Kidney (tissue), 14 donors: ENCODE results near the gene WDR86. TPM values are rescaled to one million over a fixed set of nuclear protein-coding genes. Genes with fewer than 3 reads are reported as not detected.

Source experiments
- DNase-seq, 5 donors: peaks; one replicate each; pipeline ENCODE4 v3.0.0-alpha.2; 2013 to 2020
- FAIRE-seq: peaks from 2 replicates; lab custom pipeline; 2012; peaks lifted over from hg19 to GRCh38; lab: Jason Lieb, UNC
- H3K27ac ChIP-seq, 2 donors: one replicate each; pipeline ENCODE4 v1.7.0; 2013; ENCODE audit warnings: low read depth in 2 of 2, low read length in 2 of 2, inconsistent platforms in 1 of 2
- H3K27me3 ChIP-seq: one replicate; pipeline ENCODE4 v1.7.1; 2013; ENCODE audit warnings: low read length, inconsistent platforms; ENCODE audit not compliant: control insufficient read depth, insufficient read depth
- H3K36me3 ChIP-seq, 3 donors: one replicate each; pipeline versions ENCODE4 v1.7.0 to v1.7.1; 2013; ENCODE audit warnings: low read length in 3 of 3, control low read depth in 1 of 3, inconsistent platforms in 1 of 3; ENCODE audit not compliant: insufficient read depth in 3 of 3, control insufficient read depth in 2 of 3
- H3K4me1 ChIP-seq, 3 donors: one replicate each; pipeline versions ENCODE4 v1.7.0 to v1.7.1; 2013; ENCODE audit warnings: low read length in 3 of 3, inconsistent platforms in 1 of 3, low read depth in 1 of 3; ENCODE audit not compliant: control insufficient read depth in 2 of 3, insufficient read depth in 2 of 3
- H3K4me3 ChIP-seq, 3 donors: one replicate each; pipeline versions ENCODE4 v1.7.0 to v1.8.1; 2013; ENCODE audit warnings: low read length in 3 of 3, control low read depth in 1 of 3, inconsistent platforms in 1 of 3
- H3K9ac ChIP-seq, 3 donors: one replicate each; pipeline versions ENCODE4 v1.7.0 to v1.7.1; 2013; ENCODE audit warnings: low read length in 3 of 3, control low read depth in 1 of 3, inconsistent platforms in 1 of 3
- H3K9me3 ChIP-seq, 3 donors: one replicate each; pipeline versions ENCODE4 v1.7.0 to v1.7.1; 2013; ENCODE audit warnings: low read length in 3 of 3, control low read depth in 1 of 3, inconsistent platforms in 1 of 3; ENCODE audit not compliant: control insufficient read depth in 2 of 3, insufficient read depth in 1 of 3
- intact Hi-C: fragments of 100-400 bp; cut with DNase I; formaldehyde crosslinking; loops from one replicate; pipeline ENCODE4 v1.11.1; 2022
- polyA plus RNA-seq: library from polyadenylated mRNA; stranded (reverse); fragments of 350-450 nt; fragmentation: Illumina TruSeq; extraction: RNeasy Lipid Tissue Mini Kit (QIAGEN cat#74804); gene quantifications from one replicate; pipeline ENCODE4 v1.2.3, GENCODE V29; 2014; ENCODE audit warnings: low read depth, low replicate concordance; ENCODE audit not compliant: insufficient read depth
- total RNA-seq: library from RNA; stranded (reverse); fragmentation: NEBNext Ultra II Directional; extraction: Animal tissue kit (Norgen Biotek cat#: 25700); gene quantifications from one replicate; pipeline ENCODE4 v1.2.1, GENCODE V29; 2021
- TF ChIP-seq, protein P1 (sequence below): IDR thresholded peaks from 3 replicates; pipeline ENCODE4 v1.5.1; 2012; ENCODE audit warnings: mild to moderate bottlenecking, moderate library complexity, borderline replicate concordance; ENCODE audit not compliant: insufficient read depth; ENCODE audit errors: extremely low read depth
- donor health status: control.
- donor health status: control.
- donor health status: control.
- donor health status: control.
- donor health status: control.
- donor health status: DM: yes; HTN: yes; CAD: no.
- donor health status: Normal renal cell carcinoma (clear cell type).

Gene WDR86
- total and polyA plus RNA-seq, 2 donors from 2014 or later = 1.8 to 5.9 TPM

DNA sequence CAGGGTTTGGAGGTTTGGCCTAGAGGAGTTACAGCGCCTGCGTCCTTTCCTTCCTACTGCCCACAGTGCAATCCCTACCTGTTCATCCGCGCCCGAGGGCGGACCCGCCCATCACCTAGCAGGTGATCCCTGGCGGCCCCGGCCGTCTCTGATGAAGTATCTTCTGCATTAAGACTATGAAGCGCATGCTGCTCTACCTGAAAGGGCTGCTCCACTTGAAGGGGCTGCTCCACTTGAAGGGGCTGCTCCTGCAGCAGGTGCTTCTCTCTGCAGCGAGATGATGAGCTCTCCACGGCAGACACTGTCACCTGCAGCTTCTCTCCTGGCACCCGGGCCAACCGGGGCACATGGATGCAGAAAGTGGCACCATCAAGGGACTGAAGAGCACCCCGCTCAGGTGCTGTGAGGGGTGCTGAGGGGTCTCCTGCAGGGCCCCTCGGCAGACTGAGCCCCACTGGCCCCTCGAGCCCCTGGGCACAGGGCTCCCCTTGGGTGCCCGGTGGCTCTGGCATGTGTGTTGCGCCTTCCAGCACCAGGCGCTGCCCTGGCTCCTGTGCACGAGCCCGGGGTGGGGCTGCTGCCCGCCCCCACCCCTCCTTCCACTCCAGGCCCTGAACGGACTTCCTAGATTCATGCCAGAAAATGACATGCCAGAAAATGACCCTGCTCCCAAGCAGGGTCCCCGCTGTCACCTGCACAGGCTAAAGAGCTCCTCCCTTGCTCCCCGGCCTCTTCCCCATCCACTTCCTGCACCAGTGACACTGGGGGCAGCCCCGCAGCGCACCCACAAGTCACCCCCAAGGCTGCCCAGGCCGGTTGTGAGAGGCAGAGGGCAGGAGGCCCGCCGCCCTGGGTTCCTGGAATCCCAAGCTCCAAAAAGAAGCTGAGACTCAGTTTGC is 29.4 kb downstream of the WDR86 start:
- FAIRE-seq (no peak), DNase-seq (peak in 1 of 5 donors; percentile 74)
- intact Hi-C loops = no loop called here
- Histone ChIP-seq H3K27ac (no peak overlapping the region), H3K36me3 (peaks cover 0 to 18% (median 8%) of the 10 kb centered on the region in 3 donors), H3K9me3 (no peaks in the 10 kb centered on the region), H3K27me3 (no peaks in the 10 kb centered on the region), H3K4me1 (peaks cover 0 to 9% (median 0%) of the 10 kb centered on the region in 3 donors), H3K9ac (no peak overlapping the region), H3K4me3 (no peak overlapping the region)
- TF ChIP-seq, protein P1, sequence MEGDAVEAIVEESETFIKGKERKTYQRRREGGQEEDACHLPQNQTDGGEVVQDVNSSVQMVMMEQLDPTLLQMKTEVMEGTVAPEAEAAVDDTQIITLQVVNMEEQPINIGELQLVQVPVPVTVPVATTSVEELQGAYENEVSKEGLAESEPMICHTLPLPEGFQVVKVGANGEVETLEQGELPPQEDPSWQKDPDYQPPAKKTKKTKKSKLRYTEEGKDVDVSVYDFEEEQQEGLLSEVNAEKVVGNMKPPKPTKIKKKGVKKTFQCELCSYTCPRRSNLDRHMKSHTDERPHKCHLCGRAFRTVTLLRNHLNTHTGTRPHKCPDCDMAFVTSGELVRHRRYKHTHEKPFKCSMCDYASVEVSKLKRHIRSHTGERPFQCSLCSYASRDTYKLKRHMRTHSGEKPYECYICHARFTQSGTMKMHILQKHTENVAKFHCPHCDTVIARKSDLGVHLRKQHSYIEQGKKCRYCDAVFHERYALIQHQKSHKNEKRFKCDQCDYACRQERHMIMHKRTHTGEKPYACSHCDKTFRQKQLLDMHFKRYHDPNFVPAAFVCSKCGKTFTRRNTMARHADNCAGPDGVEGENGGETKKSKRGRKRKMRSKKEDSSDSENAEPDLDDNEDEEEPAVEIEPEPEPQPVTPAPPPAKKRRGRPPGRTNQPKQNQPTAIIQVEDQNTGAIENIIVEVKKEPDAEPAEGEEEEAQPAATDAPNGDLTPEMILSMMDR = no peak

DNA sequence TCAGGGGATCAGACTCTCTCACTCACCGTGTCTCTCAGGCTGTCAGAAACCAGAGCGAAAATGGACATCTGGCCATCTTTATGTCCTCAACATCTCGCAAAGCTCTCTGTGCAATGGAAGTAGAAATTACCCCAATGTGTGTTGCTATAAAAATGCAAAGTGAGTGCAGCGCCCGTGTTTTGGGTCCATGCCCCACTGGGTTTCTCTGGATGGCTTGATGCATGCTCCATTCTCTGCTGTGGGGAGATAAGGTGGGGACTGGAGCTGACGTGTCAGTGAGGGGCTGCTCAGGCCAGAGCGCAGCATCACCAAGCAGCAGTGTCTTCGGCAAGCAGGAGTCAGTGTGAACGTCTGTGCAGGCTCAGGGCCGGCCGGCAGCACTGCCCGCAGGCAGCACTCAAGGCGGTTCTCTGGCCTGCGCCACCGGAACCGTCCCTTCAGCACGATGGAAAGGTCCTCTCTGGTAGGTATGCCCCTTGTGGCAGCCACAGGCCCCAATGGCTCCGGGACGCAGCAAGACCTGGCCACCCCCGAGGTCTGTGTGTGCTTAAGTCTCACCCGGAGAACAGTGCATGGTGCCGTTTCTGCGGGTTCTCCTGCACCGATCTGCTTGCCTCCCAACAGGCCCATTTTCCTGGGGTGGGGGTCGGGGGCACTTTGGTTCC is 30.2 kb downstream of the WDR86 start:
- Histone ChIP-seq H3K4me3 (no peak overlapping the region), H3K4me1 (peaks cover 0 to 9% (median 0%) of the 10 kb centered on the region in 3 donors), H3K36me3 (peaks cover 0 to 22% (median 12%) of the 10 kb centered on the region in 3 donors), H3K27ac (no peak overlapping the region), H3K27me3 (no peaks in the 10 kb centered on the region), H3K9me3 (no peaks in the 10 kb centered on the region), H3K9ac (no peak overlapping the region)
- TF ChIP-seq, protein P1 = no peak
- intact Hi-C loops = loop anchor here (10.0 kb wide), 1 partner anchor 75 kb away; no protein-coding TSS in a partner anchor
- DNase-seq (peak in 1 of 5 donors; percentile 61), FAIRE-seq (no peak)

DNA sequence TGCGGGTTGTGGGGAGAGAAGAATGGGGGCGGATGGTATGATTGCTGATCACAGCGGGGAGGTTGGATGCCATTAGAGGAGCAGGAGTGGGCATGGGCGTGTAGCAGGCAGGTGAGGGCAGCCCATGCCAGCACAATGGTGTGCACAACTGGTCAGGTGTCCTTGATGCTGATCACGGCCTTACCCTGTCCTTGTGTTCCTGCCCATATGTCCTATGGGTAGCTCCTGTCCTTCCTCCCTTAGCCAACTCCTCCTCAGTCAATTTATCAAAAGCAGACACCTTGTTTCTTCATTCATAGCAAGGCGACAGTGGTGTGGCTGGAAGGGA is 30.7 kb downstream of the WDR86 start:
- peaks cover 0 to 9% (median 0%) of the 10 kb centered on the region in 3 donors for H3K4me1 ChIP-seq
- no peak overlapping the region for H3K9ac ChIP-seq
- no peak overlapping the region for H3K27ac ChIP-seq
- intact Hi-C loops = loop anchor here (10.0 kb wide), 1 partner anchor 76 kb away; no protein-coding TSS in a partner anchor
- TF ChIP-seq, protein P1 = no peak
- H3K4me3 ChIP-seq = no peak overlapping the region
- FAIRE-seq (no peak), DNase-seq (peak in 1 of 5 donors; percentile 51)
- no peaks in the 10 kb centered on the region for H3K9me3 ChIP-seq
- no peaks in the 10 kb centered on the region for H3K27me3 ChIP-seq
- peaks cover 0 to 27% (median 13%) of the 10 kb centered on the region in 3 donors for H3K36me3 ChIP-seq
